ENCODE data around the gene TEDC1. TPM values are rescaled to one million over a fixed set of nuclear protein-coding genes. Genes with fewer than 3 reads are reported as not detected.

The TEDC1 gene
- total RNA-seq, 1 experiment from 2014 or later, result 26.2 TPM

DNA sequence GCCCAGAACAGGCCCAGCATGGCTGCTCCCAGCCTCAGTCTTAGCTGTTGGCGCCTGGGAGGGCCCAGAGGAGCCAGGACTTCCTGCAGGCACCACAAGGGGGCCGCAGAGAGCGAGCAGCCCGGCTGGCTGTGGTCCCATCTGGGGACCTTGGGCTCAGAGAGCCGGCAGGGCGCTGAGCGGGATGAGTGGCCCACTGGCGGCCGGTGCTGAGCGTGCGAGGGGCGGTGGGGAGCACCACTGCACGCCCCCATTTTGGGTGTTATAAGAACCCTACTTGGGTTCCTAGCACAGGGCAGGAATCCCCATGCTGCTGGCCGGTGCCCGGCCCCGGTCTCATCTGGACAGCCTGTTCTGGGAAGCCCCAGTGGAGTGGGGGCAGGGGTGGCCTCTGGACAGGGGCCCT is 42.3 kb upstream of the TEDC1 start:
- Mint-ChIP-seq H3K27me3 (ENCODE audit: low read depth) (no peaks in the 10 kb centered on the region), H3K9me3 (no peaks in the 10 kb centered on the region), H3K27ac (no peak overlapping the region), H3K4me3 (no peak overlapping the region), H3K4me1 (no peaks in the 10 kb centered on the region), H3K36me3 (ENCODE audit: insufficient read depth in 1 of 3, low read depth in 3 of 3) (peaks cover 15 to 44% (median 38%) of the 10 kb centered on the region in 3 experiments; a peak in 6 of 7 replicates)
- H4K8ac ChIP-seq (replicated peaks; ENCODE audit: insufficient read length, low read depth, low read length), result no peak overlapping the region
- H2BK120ac ChIP-seq (ENCODE audit: low read depth, low read length, poor library complexity, severe bottlenecking), result no peak overlapping the region
- DNase-seq, result peak; percentile 81
- no peak overlapping the region for H3T11ph ChIP-seq (ENCODE audit: low read length)
- no peak overlapping the region for H3K14ac ChIP-seq (ENCODE audit: insufficient read depth, low read length)
- H3K23ac ChIP-seq (ENCODE audit: insufficient read length, low read depth, low read length), result no peak overlapping the region
- no CpG with 5 or more reads among the region's 16 CpGs for WGBS (ENCODE audit: extremely low coverage, insufficient read length, low lambda C conversion rate)
- H2BK20ac ChIP-seq (ENCODE audit: low read depth, low read length, poor library complexity, severe bottlenecking), result no peak overlapping the region
- H3K23me2 ChIP-seq (ENCODE audit: insufficient read length, low read depth, low read length, poor library complexity, severe bottlenecking), result no peaks in the 10 kb centered on the region
- H2BK5ac ChIP-seq (ENCODE audit: insufficient read length, low read length), result no peak overlapping the region
- no peaks in the 10 kb centered on the region for H3K79me1 ChIP-seq (ENCODE audit: insufficient read depth, low read depth, low read length, poor library complexity, severe bottlenecking)
- H2BK12ac ChIP-seq (ENCODE audit: insufficient read length, low read depth, low read length), result no peak overlapping the region
- H3K9ac ChIP-seq (ENCODE audit: extremely low read depth, insufficient read length, low read length), result no peak overlapping the region
- H2BK15ac ChIP-seq (ENCODE audit: low read depth, low read length), result no peak overlapping the region
- no peak overlapping the region for H4K5ac ChIP-seq (ENCODE audit: insufficient read length, low read depth, low read length)
- no peaks in the 10 kb centered on the region for H3K27me3 ChIP-seq (ENCODE audit: insufficient read depth, low read length)
- no peak overlapping the region for H2AFZ ChIP-seq (ENCODE audit: low read length)
- H4K91ac ChIP-seq (ENCODE audit: insufficient read length, low read depth, low read length), result no peak overlapping the region
- no peak overlapping the region for H2AK5ac ChIP-seq (ENCODE audit: insufficient read length, low read length)
- H3K56ac ChIP-seq (ENCODE audit: insufficient read length, low read depth, low read length), result no peak overlapping the region
- no peak overlapping the region for H3K4ac ChIP-seq (ENCODE audit: low read depth, low read length)
- H3K9me3 ChIP-seq (ENCODE audit: control insufficient read depth, low read depth, low read length), result no peaks in the 10 kb centered on the region
- H3K4me1 ChIP-seq (ENCODE audit: insufficient read depth, low read length), result no peaks in the 10 kb centered on the region
- no peaks in the 10 kb centered on the region for H3K79me2 ChIP-seq (ENCODE audit: insufficient read depth, low read length)
- H3K27ac ChIP-seq (ENCODE audit: insufficient read length, low read depth, low read length), result no peak overlapping the region
- TF ChIP-seq CTCF (conservative IDR thresholded peaks at IDR 0.05), result peak; percentile 87
- H3K4me2 ChIP-seq (ENCODE audit: insufficient read depth, insufficient read length, low read length), result no peak overlapping the region
- no peak overlapping the region for H3K18ac ChIP-seq (ENCODE audit: insufficient read length, low read depth, low read length)
- no peaks in the 10 kb centered on the region for H4K20me1 ChIP-seq (ENCODE audit: control insufficient read depth, insufficient read depth, insufficient read length)

All from H9 (cell line).